IMR-90 (cell line): ENCODE data around the gene ROBO1. TPM values are rescaled to one million over a fixed set of nuclear protein-coding genes. Genes with fewer than 3 reads are reported as not detected.

ENCODE experiments used
- ATAC-seq: fragments of 200-7000 bp; cut with Tn5 transposase; 2 replicates; pipeline ENCODE4 v1.9.1; 2020; ENCODE audit warnings: low read depth, mild to moderate bottlenecking, moderate library complexity
- BruUV-seq: library from RNA; stranded (reverse); fragments of 400-500 nt; replicated peaks from 2 replicates; lab custom pipeline; 2021; lab: Mats Ljungman, UMichigan
- CTCF ChIA-PET: fragments of 300-600 bp; formaldehyde crosslinking; extraction: SDS; loops from one replicate; lab custom pipeline; 2021; ENCODE audit warnings: antibody characterized with exemption; lab: Yijun Ruan, JAX
- POLR2A ChIA-PET: fragments of 300-600 bp; sonication (Branson Sonifier 250); formaldehyde crosslinking; loops from one replicate; lab custom pipeline; 2022; ENCODE audit warnings: antibody characterized with exemption; ENCODE audit not compliant: unreplicated experiment; lab: Charles Lee
- DNase-seq: peaks from one replicate; pipeline ENCODE4 v3.0.0; 2013
- H2AFZ ChIP-seq: replicated peaks from 2 replicates; pipeline ENCODE3; 2013; ENCODE audit warnings: low read length, mild to moderate bottlenecking; ENCODE audit not compliant: poor library complexity
- H2AK5ac ChIP-seq: 2 replicates; pipeline ENCODE4 v1.6.1; 2013; ENCODE audit warnings: low read depth, low read length, inconsistent platforms
- H2AK9ac ChIP-seq: replicated peaks from 2 replicates; pipeline ENCODE3; 2013; ENCODE audit warnings: mild to moderate bottlenecking, low read depth, low read length, moderate library complexity; ENCODE audit not compliant: poor library complexity
- H2BK120ac ChIP-seq: 2 replicates; pipeline ENCODE4 v1.6.1; 2013; ENCODE audit warnings: low read depth, low read length, inconsistent platforms
- H2BK15ac ChIP-seq: 3 replicates; pipeline ENCODE4 v1.6.1; 2013; ENCODE audit warnings: low read depth, low read length, inconsistent platforms
- H2BK20ac ChIP-seq: 2 replicates; pipeline ENCODE4 v1.6.1; 2013; ENCODE audit warnings: low read depth, mild to moderate bottlenecking, inconsistent platforms, low read length, moderate library complexity
- H2BK5ac ChIP-seq: 2 replicates; pipeline ENCODE4 v1.6.1; 2013; ENCODE audit warnings: mild to moderate bottlenecking, low read depth, low read length, inconsistent platforms; ENCODE audit not compliant: poor library complexity, severe bottlenecking
- H3K14ac ChIP-seq: replicated peaks from 2 replicates; pipeline ENCODE4 v1.6.1; 2013; ENCODE audit warnings: low read depth, low read length, inconsistent platforms
- H3K18ac ChIP-seq: 2 replicates; pipeline ENCODE4 v1.6.1; 2013; ENCODE audit warnings: low read depth, low read length, control low read depth
- H3K23ac ChIP-seq: 2 replicates; pipeline ENCODE4 v1.6.1; 2013; ENCODE audit warnings: low read depth, low read length, inconsistent platforms
- H3K27ac ChIP-seq: 2 replicates; pipeline ENCODE4 v1.5.1; 2013; ENCODE audit warnings: mild to moderate bottlenecking, control low read depth, low read length; ENCODE audit not compliant: insufficient read depth
- H3K27me3 ChIP-seq: 2 replicates; pipeline ENCODE4 v1.6.1; 2013; ENCODE audit warnings: low read length; ENCODE audit not compliant: control insufficient read depth, insufficient read depth
- H3K36me3 ChIP-seq: 2 replicates; pipeline ENCODE4 v1.6.1; 2013; ENCODE audit warnings: low read length, mixed read lengths; ENCODE audit not compliant: control insufficient read depth, insufficient read depth
- H3K4ac ChIP-seq: 2 replicates; pipeline ENCODE4 v1.6.1; 2013; ENCODE audit warnings: low read depth, low read length, inconsistent platforms
- H3K4me1 ChIP-seq: 2 replicates; pipeline ENCODE4 v1.6.1; 2013; ENCODE audit warnings: low read length, mixed read lengths; ENCODE audit not compliant: control insufficient read depth, insufficient read depth
- H3K4me2 ChIP-seq: 2 replicates; pipeline ENCODE4 v1.6.1; 2013; ENCODE audit warnings: low read depth, mild to moderate bottlenecking, control low read depth, low read length, moderate library complexity
- H3K4me3 ChIP-seq: 2 replicates; pipeline ENCODE4 v1.5.1; 2013; ENCODE audit warnings: low read depth, mild to moderate bottlenecking, control low read depth, low read length, moderate library complexity; ENCODE audit not compliant: insufficient read depth
- H3K56ac ChIP-seq: 2 replicates; pipeline ENCODE4 v1.6.1; 2013; ENCODE audit warnings: low read length, inconsistent platforms; ENCODE audit not compliant: insufficient read depth; ENCODE audit errors: extremely low read depth
- H3K79me1 ChIP-seq, 2 experiments: 2 replicates each; pipeline ENCODE4 v1.6.1; 2013; ENCODE audit warnings: low read length in 2 of 2, inconsistent platforms in 1 of 2, low read depth in 1 of 2
- H3K9ac ChIP-seq: 2 replicates; pipeline ENCODE4 v1.6.1; 2013; ENCODE audit warnings: low read depth, low read length, control low read depth
- H3K9me1 ChIP-seq: 2 replicates; pipeline ENCODE4 v1.6.1; 2013; ENCODE audit warnings: low read length, inconsistent platforms; ENCODE audit not compliant: insufficient read depth
- H3K9me3 ChIP-seq: 2 replicates; pipeline ENCODE4 v1.6.1; 2013; ENCODE audit warnings: low read length; ENCODE audit not compliant: control insufficient read depth, insufficient read depth
- H4K20me1 ChIP-seq: 2 replicates; pipeline ENCODE4 v1.6.1; 2013; ENCODE audit warnings: low read length, inconsistent platforms; ENCODE audit not compliant: insufficient read depth
- H4K5ac ChIP-seq: 2 replicates; pipeline ENCODE4 v1.6.1; 2013; ENCODE audit warnings: mild to moderate bottlenecking, low read depth, low read length, control low read depth
- H4K8ac ChIP-seq, 2 experiments: 2 replicates each; pipeline ENCODE4 v1.6.1; 2013; ENCODE audit warnings: low read depth in 2 of 2, low read length in 2 of 2, control low read depth in 1 of 2, inconsistent platforms in 1 of 2
- H4K91ac ChIP-seq: 2 replicates; pipeline ENCODE4 v1.6.1; 2013; ENCODE audit warnings: low read depth, low read length, inconsistent platforms; ENCODE audit not compliant: insufficient read depth
- RFX5 ChIP-seq: IDR thresholded peaks from 2 replicates; pipeline ENCODE4 v1.8.0; 2012; ENCODE audit warnings: low read depth, mild to moderate bottlenecking, low read length, moderate library complexity
- WGBS, 2 experiments: methylation state at CpG; one replicate each; pipeline versions ENCODE4 v1.1.5 to v1.1.7; 2013; ENCODE audit warnings: missing lambda C conversion rate in 2 of 2; ENCODE audit not compliant: insufficient read length in 1 of 2; ENCODE audit errors: extremely low coverage in 2 of 2; 5-methylcytosine and 5-hydroxymethylcytosine counted together
- dilution Hi-C: fragments of 300-500 bp; cut with HindIII; formaldehyde crosslinking; loops from one replicate; pipeline ENCODE4 v1.14.3; 2018; ENCODE audit warnings: low sequenced_read_pairs; ENCODE audit not compliant: unreplicated experiment
- in situ Hi-C: fragments of 300-500 bp; cut with MboI; formaldehyde crosslinking; loops from 3 replicates; pipeline ENCODE4 v1.14.3; 2019; ENCODE audit warnings: low sequenced_read_pairs, inconsistent platforms, mixed read lengths
- intact Hi-C: fragments of 100-400 bp; cut with micrococcal nuclease; formaldehyde crosslinking; loops from 2 replicates; pipeline ENCODE4 v1.10.0; 2022
- polyA plus RNA-seq, 3 experiments: library from polyadenylated mRNA; depleted of rRNA; stranded (reverse); fragments of >200 nt; gene quantifications; 2 replicates each; pipeline ENCODE4 v1.2.3, GENCODE V29; 2012; ENCODE audit warnings: low replicate concordance in 1 of 3
- total RNA-seq: library from RNA; depleted of rRNA; stranded (reverse); fragments of >200 nt; gene quantifications from 2 replicates; pipeline ENCODE4 v1.2.3, GENCODE V29; 2012
- TF ChIP-seq, protein P1 (sequence below): fragments of 150-350 bp; IDR thresholded peaks from 2 replicates; pipeline ENCODE4 v1.6.1; 2017; ENCODE audit warnings: mild to moderate bottlenecking, antibody characterized with exemption, low read length, low read depth

Gene ROBO1
- total and polyA plus RNA-seq, 2 of the 4 experiments (the other 2 are of a cell fraction) = 24.1 to 53.9 TPM

- WGBS, 2 experiments = no CpG with 5 or more reads among the region's 3 CpGs
- Histone ChIP-seq H2BK120ac (no peak overlapping the region), H4K20me1 (no peaks in the 10 kb centered on the region), H3K4ac (no peak overlapping the region), H2AK9ac (no peak overlapping the region), H3K27me3 (no peaks in the 10 kb centered on the region), H3K18ac (no peak overlapping the region), H3K4me1 (no peaks in the 10 kb centered on the region), H3K4me3 (no peak overlapping the region), H4K8ac (no peak overlapping the region), H3K27ac (no peak overlapping the region), H4K91ac (no peak overlapping the region), H2AFZ (no peak overlapping the region), H2BK20ac (no peak overlapping the region), H2BK15ac (no peak overlapping the region), H3K9me3 (no peaks in the 10 kb centered on the region), H2BK5ac (no peak overlapping the region), H3K56ac (no peak overlapping the region), H3K23ac (no peak overlapping the region), H3K9me1 (no peaks in the 10 kb centered on the region), H2AK5ac (no peak overlapping the region), H3K36me3 (no peaks in the 10 kb centered on the region), H3K79me1 (no peaks in the 10 kb centered on the region), H3K9ac (no peak overlapping the region), H4K5ac (no peak overlapping the region), H3K14ac (no peak overlapping the region), H3K4me2 (no peak overlapping the region)
- DNase-seq = no peak
- intact Hi-C loops = loop anchor here (10.0 kb wide), 1 partner anchor 69 kb away; no protein-coding TSS in a partner anchor
- POLR2A ChIA-PET = no interaction called here
- no TSS peak for BruUV-seq
- in situ Hi-C loops = no loop called here
- ATAC-seq = no peak
- dilution Hi-C loops = no loop called here
- TF ChIP-seq, protein P1, sequence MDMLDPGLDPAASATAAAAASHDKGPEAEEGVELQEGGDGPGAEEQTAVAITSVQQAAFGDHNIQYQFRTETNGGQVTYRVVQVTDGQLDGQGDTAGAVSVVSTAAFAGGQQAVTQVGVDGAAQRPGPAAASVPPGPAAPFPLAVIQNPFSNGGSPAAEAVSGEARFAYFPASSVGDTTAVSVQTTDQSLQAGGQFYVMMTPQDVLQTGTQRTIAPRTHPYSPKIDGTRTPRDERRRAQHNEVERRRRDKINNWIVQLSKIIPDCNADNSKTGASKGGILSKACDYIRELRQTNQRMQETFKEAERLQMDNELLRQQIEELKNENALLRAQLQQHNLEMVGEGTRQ = no peak
- no peak for TF ChIP-seq RFX5
- CTCF ChIA-PET = no interaction called here
Measured at GRCh38 chr3:79654019-79654418, 113.8 kb downstream of the ROBO1 start.
